GM18868 (cell line): Measurements from ENCODE around the gene RIPOR3.
"Not testable (repeated sequence)": the region's sequence is repeated elsewhere in the genome, so short reads cannot be mapped to it uniquely, and the experiment has no call there.

ENCODE experiments used
- ATAC-seq: cut with Tn5 transposase; IDR thresholded peaks from one replicate; pipeline ENCODE4 v1.9.1; 2021; ENCODE audit warnings: mild to moderate bottlenecking, moderate library complexity; ENCODE audit not compliant: unreplicated experiment

RIPOR3 gene

GRCh38 chr20:50704514-50704913 lies 13.2 kb upstream of the RIPOR3 start:
- ATAC-seq = no peak

DNA sequence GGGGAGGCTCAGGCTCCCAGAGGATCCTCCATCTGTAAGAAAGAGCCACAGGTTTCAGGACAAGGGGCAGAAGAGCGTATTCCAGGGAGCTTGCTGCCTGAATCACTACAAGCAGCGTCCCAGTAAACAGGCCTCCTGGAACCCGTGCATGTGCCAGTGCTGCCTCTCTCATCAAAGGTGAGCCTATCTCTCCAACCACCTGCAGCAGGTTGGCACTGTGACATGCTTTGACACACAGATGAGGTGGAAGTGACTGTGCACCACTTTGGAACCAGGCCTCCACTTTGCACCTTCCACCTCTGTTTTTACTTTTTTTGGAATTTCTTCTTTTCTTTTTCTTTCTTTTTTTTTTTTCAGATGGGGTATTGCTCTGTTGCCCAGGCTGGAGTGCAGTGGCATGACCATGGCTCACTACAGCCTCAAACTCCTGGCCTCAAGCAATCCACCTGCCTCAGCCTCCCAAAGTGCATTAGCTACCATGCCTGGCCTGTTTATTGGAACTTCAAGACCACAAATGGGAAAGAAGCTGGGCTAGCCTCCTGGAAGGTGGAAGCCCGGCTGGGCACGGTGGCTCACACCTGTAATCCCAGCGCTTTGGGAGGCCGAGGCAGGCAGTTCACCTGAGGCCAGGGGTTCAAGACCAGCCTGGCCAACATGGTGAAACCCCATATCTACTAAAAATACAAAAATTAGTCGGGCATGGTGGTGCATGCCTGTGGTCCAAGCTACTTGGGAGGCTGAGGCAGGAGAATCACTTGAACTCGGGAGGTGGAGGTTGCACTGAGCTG lies 12.5 kb upstream of the RIPOR3 start:
- not testable (repeated sequence) for ATAC-seq

GRCh38 chr20:50701041-50701963 lies 10.0 kb upstream of the RIPOR3 start:
- no peak for ATAC-seq

GRCh38 chr20:50699688-50700087 lies 8.3 kb upstream of the RIPOR3 start:
- ATAC-seq = no peak

- not testable (repeated sequence) for ATAC-seq
These were observed 6.9 kb upstream of the RIPOR3 start for GRCh38 chr20:50698255-50698654.

DNA sequence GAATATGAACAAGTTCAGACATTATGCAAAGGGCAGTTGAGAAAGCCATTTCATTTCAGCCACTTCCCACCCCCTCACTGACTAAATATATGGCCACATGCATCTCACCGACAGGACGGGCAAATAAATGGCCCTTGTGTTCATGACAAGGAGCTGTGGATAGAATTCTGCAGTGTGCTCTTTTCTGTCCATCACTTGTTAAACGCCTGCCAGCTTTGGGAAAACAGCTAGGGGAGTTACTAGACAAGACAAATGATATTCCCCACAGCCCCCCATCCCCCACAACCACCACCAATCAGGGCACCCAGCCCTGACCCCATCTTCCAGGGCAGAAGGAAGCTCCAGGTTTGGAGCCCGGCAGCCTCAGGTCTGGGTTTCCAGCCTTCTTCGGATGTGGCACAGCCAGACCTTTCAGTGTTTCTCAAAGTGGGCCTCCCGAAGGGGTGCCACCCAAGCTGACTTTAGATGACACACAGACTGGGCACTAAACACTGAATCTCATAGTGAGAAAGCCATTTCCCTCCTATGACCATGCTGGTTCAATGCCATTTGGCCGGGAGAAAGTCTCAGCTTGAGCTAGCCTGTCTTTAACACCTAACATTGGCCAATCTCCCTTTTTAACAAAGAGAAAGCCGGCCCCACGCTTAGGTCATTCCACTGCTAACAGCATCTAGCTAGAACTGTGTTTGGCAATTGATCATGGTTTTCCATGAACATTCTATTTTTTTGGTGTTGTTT lies 4.0 kb upstream of the RIPOR3 start:
- ATAC-seq = no peak

DNA sequence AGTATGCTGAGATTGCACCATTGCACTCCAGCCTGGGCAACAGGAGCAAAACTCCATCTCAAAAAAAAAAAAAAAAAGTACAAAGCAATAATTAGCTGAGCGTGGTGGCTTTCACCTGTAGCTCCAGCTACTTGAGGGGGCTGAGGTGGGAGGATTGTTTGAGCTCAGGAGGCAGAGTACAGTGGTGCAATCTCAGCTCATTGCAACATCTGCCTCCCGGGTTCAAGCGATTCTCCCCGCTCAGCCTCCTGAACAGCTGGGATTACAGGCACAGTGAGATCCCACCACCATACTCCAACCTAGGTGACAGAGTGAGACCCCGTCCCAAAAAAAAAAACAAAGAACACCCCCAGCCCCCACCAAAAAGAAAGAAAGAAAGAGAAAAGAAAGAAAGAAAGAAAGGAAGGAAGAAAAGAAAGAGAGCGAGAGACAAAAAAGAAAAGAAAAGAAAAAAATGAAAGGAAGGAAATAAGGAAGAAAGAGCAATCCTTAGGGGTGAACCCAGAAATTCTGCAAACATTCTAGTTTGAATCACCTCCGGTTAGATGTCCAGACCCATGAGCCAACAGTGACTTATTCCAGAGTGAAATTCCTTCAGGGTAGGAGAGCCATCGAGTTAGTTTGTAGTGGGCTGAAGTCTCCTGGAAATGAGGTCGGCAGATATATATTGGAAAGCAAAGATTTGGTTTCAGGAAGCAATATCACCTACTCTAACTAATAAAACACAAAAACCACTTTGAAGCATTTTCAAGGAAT lies 3.2 kb upstream of the RIPOR3 start:
- ATAC-seq = no peak

DNA sequence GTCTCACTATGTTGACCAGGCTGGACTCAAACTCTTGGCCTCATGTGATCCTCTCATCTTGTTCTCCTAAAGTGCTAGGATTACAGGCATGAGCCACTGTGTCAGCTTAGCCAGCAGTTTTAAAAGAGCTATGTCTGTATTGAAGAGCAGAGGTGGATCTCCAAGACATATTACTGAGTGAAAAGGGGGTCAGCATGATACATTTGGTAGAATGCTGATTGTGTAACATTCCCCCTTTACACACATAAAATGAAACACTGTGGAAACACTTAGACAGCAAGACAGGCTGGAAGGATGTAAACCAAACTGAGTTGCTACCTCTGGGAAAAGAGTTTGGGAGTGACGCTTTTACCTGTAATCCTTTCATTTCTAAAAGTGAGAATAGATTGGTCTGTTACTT lies 1.7 kb upstream of the RIPOR3 start:
- no peak for ATAC-seq

GRCh38 chr20:50692552-50692933 lies 1.2 kb upstream of the RIPOR3 start:
- no peak for ATAC-seq

- ATAC-seq = no peak
These were observed 520 bp upstream of the RIPOR3 start for GRCh38 chr20:50691573-50692551.

GRCh38 chr20:50689864-50690649 lies 1.3 kb downstream of the RIPOR3 start:
- no peak for ATAC-seq

- ATAC-seq = no peak
These were observed 2.9 kb downstream of the RIPOR3 start for GRCh38 chr20:50688256-50688975.

- no peak for ATAC-seq
These were observed 4.5 kb downstream of the RIPOR3 start for GRCh38 chr20:50686821-50687220.

- ATAC-seq = no peak
These were observed 7.8 kb downstream of the RIPOR3 start for GRCh38 chr20:50683570-50683969.

- ATAC-seq = no peak
These were observed 8.3 kb downstream of the RIPOR3 start for GRCh38 chr20:50682947-50683530.

- ATAC-seq = no peak
These were observed 9.3 kb downstream of the RIPOR3 start for GRCh38 chr20:50682065-50682464.

- ATAC-seq = no peak
These were observed 9.8 kb downstream of the RIPOR3 start for GRCh38 chr20:50681359-50682064.
